ENCODE data around the gene ZFHX2. TPM values are rescaled to one million over a fixed set of nuclear protein-coding genes. Genes with fewer than 3 reads are reported as not detected.

ZFHX2 gene
- total and polyA plus RNA-seq, 2 of the 13 experiments (the other 11 are each of a cell fraction or from before 2014, with no cell fraction given), result 0.17 to 0.44 TPM

GRCh38 chr14:23580152-23580926, 28.8 kb upstream of the ZFHX2 start (continued):
- 0 out of 2 replicates have a peak, but pooled peaks have one; percentile 15 for TF ChIP-seq ZNF543 (CRISPR knock-in tag; IDR thresholded peaks at IDR 0.05)
- no peak for TF ChIP-seq STAG1 (CRISPR knock-in tag; IDR thresholded peaks at IDR 0.05)
- TF ChIP-seq HNRNPH1 (optimal IDR thresholded peaks at IDR 0.05; ENCODE audit: low read depth, low read length), result peak; percentile 86
- TF ChIP-seq PITX1 (CRISPR knock-in tag; IDR thresholded peaks at IDR 0.05), result peak; percentile 62; the same call in 1 of the 2 replicates
- no peak for TF ChIP-seq ATF1 (CRISPR knock-in tag; IDR thresholded peaks at IDR 0.05)
- TF ChIP-seq CTCF (CRISPR knock-in tag; IDR thresholded peaks at IDR 0.05), result no peak
- TF ChIP-seq TFDP1 (CRISPR knock-in tag; IDR thresholded peaks at IDR 0.05; ENCODE audit: borderline replicate concordance), result 0 out of 2 replicates have a peak, but pooled peaks have one; percentile 32
- TF ChIP-seq ZSCAN21 (CRISPR knock-in tag; IDR thresholded peaks at IDR 0.05; ENCODE audit: borderline replicate concordance), result peak; percentile 17; the same call in 1 of the 2 replicates
- TF ChIP-seq IKZF5 (CRISPR knock-in tag; IDR thresholded peaks at IDR 0.05), result no peak
- TF ChIP-seq PREB (CRISPR knock-in tag; IDR thresholded peaks at IDR 0.05), result no peak
- no peak for TF ChIP-seq ZNF784 (CRISPR knock-in tag; IDR thresholded peaks at IDR 0.05; ENCODE audit: borderline replicate concordance)
- no peak for TF ChIP-seq ZNF616 (CRISPR knock-in tag; IDR thresholded peaks at IDR 0.05; ENCODE audit: low read depth)
- 0 out of 2 replicates have a peak, but pooled peaks have one; percentile 31 for TF ChIP-seq ZNF253 (CRISPR knock-in tag; IDR thresholded peaks at IDR 0.05; ENCODE audit: borderline replicate concordance)
- no peak for TF ChIP-seq ZNF530 (CRISPR knock-in tag; IDR thresholded peaks at IDR 0.05; ENCODE audit: low read depth)
- no peak for TF ChIP-seq ZNF501 (CRISPR knock-in tag; IDR thresholded peaks at IDR 0.05)
- TF ChIP-seq CAMTA2 (CRISPR knock-in tag; IDR thresholded peaks at IDR 0.05; ENCODE audit: borderline replicate concordance), result no peak
- TF ChIP-seq PRPF4 (IDR thresholded peaks at IDR 0.05; ENCODE audit: low read depth, low read length, poor library complexity, severe bottlenecking), result peak; percentile 82
- no peak for TF ChIP-seq MAFG (CRISPR knock-in tag; IDR thresholded peaks at IDR 0.05)
- TF ChIP-seq KLF12 (CRISPR knock-in tag; IDR thresholded peaks at IDR 0.05; ENCODE audit: borderline replicate concordance), result no peak
- no peak for TF ChIP-seq ZNF232 (CRISPR knock-in tag; IDR thresholded peaks at IDR 0.05; ENCODE audit: borderline replicate concordance)
- TF ChIP-seq NR2C2 (CRISPR knock-in tag; IDR thresholded peaks at IDR 0.05; ENCODE audit: borderline replicate concordance), result 0 out of 2 replicates have a peak, but pooled peaks have one; percentile 2
- no peak for TF ChIP-seq SMAD9 (CRISPR knock-in tag; IDR thresholded peaks at IDR 0.05)
- TF ChIP-seq MLLT10 (CRISPR knock-in tag; IDR thresholded peaks at IDR 0.05), result no peak

All from HepG2 (cell line).